ENCODE results near the gene TNFAIP3.

- TF ChIP-seq CTCF (IDR thresholded peaks at IDR 0.05; ENCODE audit: insufficient read depth, low read length, poor library complexity, severe bottlenecking) (no peak), EZH2phosphoT487 (conservative IDR thresholded peaks at IDR 0.05; ENCODE audit: low read length) (no peak)
These were observed 43.4 kb downstream of the TNFAIP3 start for GRCh38 chr6:137910424-137910834.
